Prostate gland (tissue), 2 donors: ENCODE results near the gene MST1R.

ENCODE experiments used
- CTCF ChIP-seq, 4 experiments: fragments of 200-600 bp in 2 of 4; fragments of 450-650 bp in 2 of 4; sonication (generic) in 2 of 4; IDR thresholded peaks; 1 replicate in 3 of 4; 2 replicates in 1 of 4; pipeline ENCODE4 v1.5.1; 2016 to 2019; ENCODE audit warnings: antibody characterized with exemption in 4 of 4, mild to moderate bottlenecking in 2 of 4, moderate library complexity in 2 of 4
- POLR2A ChIP-seq: fragments of 450-650 bp; IDR thresholded peaks from one replicate; pipeline ENCODE4 v1.6.1; 2016; ENCODE audit warnings: antibody characterized with exemption, mild to moderate bottlenecking
- POLR2AphosphoS5 ChIP-seq: sonication (generic); formaldehyde crosslinking; IDR thresholded peaks from one replicate; pipeline ENCODE4 v1.6.1; 2017; ENCODE audit warnings: antibody characterized with exemption

DNA sequence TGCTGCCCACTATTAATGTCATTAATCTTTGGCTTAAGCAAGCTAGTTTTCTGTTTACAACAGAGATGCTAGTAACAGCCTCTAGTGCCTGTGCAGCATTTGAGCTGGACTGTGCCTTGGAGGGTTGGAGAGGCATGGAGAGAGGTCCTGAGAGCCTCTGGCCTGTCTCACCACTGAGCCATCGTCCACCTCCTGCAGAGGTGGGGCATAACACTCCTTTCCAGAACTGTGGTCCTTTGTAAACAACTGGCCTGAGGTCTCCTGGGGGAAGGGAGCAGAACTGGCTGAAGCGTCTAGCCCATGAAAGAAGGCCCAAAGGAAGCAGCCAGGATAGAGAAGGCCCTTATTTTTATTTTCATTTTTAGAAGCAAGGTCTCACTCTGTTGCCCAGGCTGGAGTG is 24.0 kb downstream of the MST1R start:
- TF ChIP-seq CTCF (IDR thresholded peaks at IDR 0.05) (no peak), POLR2A (no peak), POLR2AphosphoS5 (no peak)
